Right lobe of liver (tissue), 6 donors: ENCODE data around the gene MYO5B. TPM values are rescaled to one million over a fixed set of nuclear protein-coding genes. Genes with fewer than 3 reads are reported as not detected.

Source experiments
- ATAC-seq, 4 donors: fragments of 200-7000 bp; cut with Tn5 transposase; one replicate each; pipeline ENCODE4 v1.9.1; 2020; ENCODE audit warnings: mild to moderate bottlenecking in 4 of 4, moderate library complexity in 4 of 4
- DNase-seq, 3 donors: peaks; one replicate each; pipeline ENCODE4 v3.0.0-alpha.2; 2020
- H3K27ac ChIP-seq, 3 donors: fragments of 200-600 bp; one replicate each; pipeline ENCODE4 v1.8.0; 2022
- H3K27me3 ChIP-seq, 2 donors: fragments of 200-600 bp; one replicate each; pipeline ENCODE4 v1.8.0; 2022
- H3K36me3 ChIP-seq, 4 donors: fragments of 200-600 bp; sonication (generic) in 1 of 4; one replicate each; pipeline versions ENCODE4 v1.5.1 to v1.8.0; 2017 to 2022; ENCODE audit warnings: control low read depth in 1 of 4
- H3K4me1 ChIP-seq, 4 donors: fragments of 200-600 bp; sonication (generic) in 1 of 4; one replicate each; pipeline versions ENCODE4 v1.5.1 to v1.8.0; 2017 to 2022; ENCODE audit warnings: control low read depth in 1 of 4
- H3K4me3 ChIP-seq, 3 donors: fragments of 200-600 bp; one replicate each; pipeline ENCODE4 v1.8.0; 2022
- H3K9me3 ChIP-seq, 4 donors: fragments of 200-600 bp; sonication (generic) in 1 of 4; one replicate each; pipeline versions ENCODE4 v1.5.1 to v1.8.0; 2017 to 2022; ENCODE audit warnings: control low read depth in 1 of 4
- CTCF ChIP-seq, 4 donors: fragments of 200-600 bp in 3 of 4; fragments of 450-650 bp in 1 of 4; IDR thresholded peaks; one replicate each; pipeline versions ENCODE4 v1.5.1 to v1.8.0; 2016 to 2022; ENCODE audit warnings: antibody characterized with exemption in 4 of 4, mild to moderate bottlenecking in 2 of 4
- POLR2A ChIP-seq: fragments of 450-650 bp; IDR thresholded peaks from one replicate; pipeline ENCODE4 v1.6.1; 2017; ENCODE audit warnings: antibody characterized with exemption, mild to moderate bottlenecking
- WGBS: methylation state at CpG from one replicate; pipeline ENCODE4 v1.1.6; 2018; ENCODE audit warnings: low coverage, low lambda C conversion rate; ENCODE audit not compliant: insufficient coverage; ENCODE audit errors: missing lambda C conversion rate; 5-methylcytosine and 5-hydroxymethylcytosine counted together
- intact Hi-C, 2 donors: fragments of 100-400 bp; cut with DNase I; formaldehyde crosslinking; loops; one replicate each; pipeline versions ENCODE4 v1.11.2 to v1.14.1; 2022
- total RNA-seq, 6 experiments: library from RNA; depleted of rRNA in 2 of 6; stranded (reverse); fragments of >200 nt in 2 of 6; fragmentation: NEBNext Ultra II Directional in 3 of 6; extraction: Animal tissue kit (Norgen Biotek cat#: 25700) in 3 of 6; gene quantifications; one replicate each; pipeline versions ENCODE4 v1.1.0 to v1.2.4, GENCODE V29; 2016 to 2023
- donor health status: DM: no; HTN: yes; CAD: no.
- donor health status: DM: no; HTN: no; CAD: no.
- donor health status: DM: no; HTN: no; CAD: no.
- donor health status: DM: no; HTN: yes; CAD: no.
- donor health status: DM: no; HTN: yes; CAD: no.

MYO5B gene
- total RNA-seq, 6 experiments from 2014 or later: 13.4 to 25.1 (median 16.6) TPM

GRCh38 chr18:49920731-49921130 is 274.2 kb downstream of the MYO5B start:
- Histone ChIP-seq H3K4me1 (peaks cover 0 to 6% (median 0%) of the 10 kb centered on the region in 4 donors), H3K36me3 (no peaks in the 10 kb centered on the region), H3K27ac (no peak overlapping the region), H3K4me3 (no peak overlapping the region), H3K27me3 (no peaks in the 10 kb centered on the region), H3K9me3 (no peaks in the 10 kb centered on the region)
- no peak for ATAC-seq
- no peak for DNase-seq
- intact Hi-C loops: no loop called here
- no peak for TF ChIP-seq POLR2A
- TF ChIP-seq CTCF (IDR thresholded peaks at IDR 0.05): no peak
- 64% methylated on average over 6 of the region's 6 CpGs for WGBS

GRCh38 chr18:49917742-49918141 is 277.2 kb downstream of the MYO5B start:
- Histone ChIP-seq H3K4me1 (no peaks in the 10 kb centered on the region), H3K27me3 (no peaks in the 10 kb centered on the region), H3K9me3 (no peaks in the 10 kb centered on the region), H3K27ac (no peak overlapping the region), H3K4me3 (no peak overlapping the region), H3K36me3 (no peaks in the 10 kb centered on the region)
- WGBS: no CpG with 5 or more reads among the region's 5 CpGs
- no peak for ATAC-seq
- TF ChIP-seq POLR2A (no peak), CTCF (IDR thresholded peaks at IDR 0.05) (no peak)
- intact Hi-C loops: no loop called here
- DNase-seq: no peak

- no peak for DNase-seq
- no peak for ATAC-seq
- 69% methylated on average over 6 of the region's 7 CpGs for WGBS
- no peaks in the 10 kb centered on the region for H3K9me3 ChIP-seq
- H3K27ac ChIP-seq: no peak overlapping the region
- H3K36me3 ChIP-seq: no peaks in the 10 kb centered on the region
- no peaks in the 10 kb centered on the region for H3K4me1 ChIP-seq
- intact Hi-C loops: no loop called here
- no peak overlapping the region for H3K4me3 ChIP-seq
- TF ChIP-seq CTCF (IDR thresholded peaks at IDR 0.05): no peak
- no peak for TF ChIP-seq POLR2A
- no peaks in the 10 kb centered on the region for H3K27me3 ChIP-seq
These were observed 279.6 kb downstream of the MYO5B start for GRCh38 chr18:49915352-49915751.

- Histone ChIP-seq H3K9me3 (no peaks in the 10 kb centered on the region), H3K27ac (no peak overlapping the region), H3K27me3 (no peaks in the 10 kb centered on the region), H3K4me3 (no peak overlapping the region), H3K4me1 (no peaks in the 10 kb centered on the region), H3K36me3 (no peaks in the 10 kb centered on the region)
- TF ChIP-seq CTCF (IDR thresholded peaks at IDR 0.05) (no peak), POLR2A (no peak)
- DNase-seq: no peak
- intact Hi-C loops: no loop called here
- 86% methylated on average over 3 of the region's 3 CpGs for WGBS
- ATAC-seq: no peak
These were observed 281.7 kb downstream of the MYO5B start for GRCh38 chr18:49913221-49913620.

GRCh38 chr18:49911427-49911826 is 283.5 kb downstream of the MYO5B start:
- no peaks in the 10 kb centered on the region for H3K27me3 ChIP-seq
- ATAC-seq (no peak), DNase-seq (no peak)
- H3K36me3 ChIP-seq: no peaks in the 10 kb centered on the region
- H3K4me1 ChIP-seq: peaks cover 0 to 7% (median 0%) of the 10 kb centered on the region in 4 donors
- WGBS: 71% methylated on average over 4 of the region's 4 CpGs
- TF ChIP-seq POLR2A: no peak
- TF ChIP-seq CTCF (IDR thresholded peaks at IDR 0.05): no peak
- H3K9me3 ChIP-seq: no peaks in the 10 kb centered on the region
- H3K4me3 ChIP-seq: no peak overlapping the region
- intact Hi-C loops: no loop called here
- no peak overlapping the region for H3K27ac ChIP-seq
